HepG2 (cell line): ENCODE measurements around the gene FMNL2. TPM values are rescaled to one million over a fixed set of nuclear protein-coding genes. Genes with fewer than 3 reads are reported as not detected.

ENCODE experiments used
- ARNT2 ChIP-seq: sonication (generic); formaldehyde crosslinking; IDR thresholded peaks from 2 replicates; pipeline ENCODE4 v1.8.0; 2022; ENCODE audit warnings: mild to moderate bottlenecking, low read depth, missing genetic modification reagents, moderate library complexity
- FOXM1 ChIP-seq: sonication (generic); formaldehyde crosslinking; IDR thresholded peaks from 2 replicates; pipeline ENCODE4 v1.5.0; 2020; ENCODE audit warnings: missing genetic modification reagents
- HDAC1 ChIP-seq: sonication (generic); formaldehyde crosslinking; IDR thresholded peaks from 2 replicates; pipeline ENCODE4 v1.5.1; 2020; ENCODE audit warnings: mild to moderate bottlenecking, missing genetic modification reagents
- IRX3 ChIP-seq: sonication (generic); formaldehyde crosslinking; IDR thresholded peaks from 2 replicates; pipeline ENCODE4 v1.8.1; 2023; ENCODE audit warnings: mild to moderate bottlenecking, low read depth, missing genetic modification reagents, borderline replicate concordance
- ISX ChIP-seq: sonication (generic); formaldehyde crosslinking; conservative IDR thresholded peaks from 2 replicates; pipeline ENCODE4 v1.5.0; 2020; ENCODE audit warnings: missing genetic modification reagents
- KDM5B ChIP-seq: sonication (generic); formaldehyde crosslinking; IDR thresholded peaks from 2 replicates; pipeline ENCODE4 v1.4.0; 2020; ENCODE audit warnings: missing genetic modification reagents, mild to moderate bottlenecking, borderline replicate concordance
- MXI1 ChIP-seq: IDR thresholded peaks from 3 replicates; pipeline ENCODE4 v1.6.1; 2012; ENCODE audit warnings: low read depth, low read length, inconsistent platforms, borderline replicate concordance
- NFKBIZ ChIP-seq: IDR thresholded peaks from 2 replicates; pipeline ENCODE4 v1.6.1; 2018; ENCODE audit warnings: missing genetic modification reagents, missing compliant biosample characterization
- PHF21A ChIP-seq: sonication (generic); formaldehyde crosslinking; IDR thresholded peaks from 2 replicates; pipeline ENCODE4 v1.5.0; 2020; ENCODE audit warnings: mild to moderate bottlenecking, missing genetic modification reagents
- RAD51 ChIP-seq: fragments of 450-650 bp; IDR thresholded peaks from 2 replicates; pipeline ENCODE4 v1.6.1; 2016; ENCODE audit warnings: borderline replicate concordance
- RFX3 ChIP-seq: IDR thresholded peaks from 2 replicates; pipeline ENCODE4 v1.6.1; 2016; ENCODE audit warnings: missing biosample characterization, missing genetic modification reagents
- TAF1 ChIP-seq: sonication (generic); formaldehyde crosslinking; IDR thresholded peaks from 2 replicates; pipeline ENCODE4 v1.4.0; 2020; ENCODE audit warnings: missing genetic modification reagents
- ZBTB3 ChIP-seq: sonication (generic); formaldehyde crosslinking; IDR thresholded peaks from 2 replicates; pipeline ENCODE4 v1.4.0; 2020; ENCODE audit warnings: low read depth, mild to moderate bottlenecking, moderate library complexity, missing genetic modification reagents, borderline replicate concordance
- ZBTB7A ChIP-seq: sonication (generic); formaldehyde crosslinking; IDR thresholded peaks from 2 replicates; pipeline ENCODE4 v1.8.0; 2022; ENCODE audit warnings: mild to moderate bottlenecking, missing genetic modification reagents
- ZC3H13 ChIP-seq: sonication (generic); formaldehyde crosslinking; IDR thresholded peaks from 2 replicates; pipeline ENCODE4 v1.8.1; 2023; ENCODE audit warnings: mild to moderate bottlenecking, missing genetic modification reagents, moderate library complexity
- ZNF12 ChIP-seq: sonication (generic); formaldehyde crosslinking; IDR thresholded peaks from 2 replicates; pipeline ENCODE4 v1.5.0; 2020; ENCODE audit warnings: missing genetic modification reagents
- ZNF296 ChIP-seq: sonication (generic); formaldehyde crosslinking; conservative IDR thresholded peaks from 2 replicates; pipeline ENCODE4 v1.5.0; 2020; ENCODE audit warnings: mild to moderate bottlenecking, missing genetic modification reagents
- ZNF589 ChIP-seq: sonication (generic); formaldehyde crosslinking; conservative IDR thresholded peaks from 2 replicates; pipeline ENCODE4 v1.8.0; 2022; ENCODE audit warnings: mild to moderate bottlenecking, moderate library complexity, missing genetic modification reagents
- ZNF709 ChIP-seq: sonication (generic); formaldehyde crosslinking; IDR thresholded peaks from 2 replicates; pipeline ENCODE4 v1.5.0; 2020; ENCODE audit warnings: mild to moderate bottlenecking, missing genetic modification reagents
- ZNF773 ChIP-seq: sonication (generic); formaldehyde crosslinking; IDR thresholded peaks from 2 replicates; pipeline ENCODE4 v1.4.0; 2020; ENCODE audit warnings: missing genetic modification reagents, borderline replicate concordance
- polyA plus RNA-seq, 8 experiments: library from polyadenylated mRNA; depleted of rRNA in 3 of 8; stranded (reverse) in 7 of 8; unstranded in 1 of 8; fragments of >200 nt; fragmentation: Illumina TruSeq in 4 of 8; extraction: Trizol in 4 of 8; gene quantifications; 2 replicates each; pipeline versions ENCODE4 v1.2.1 to v1.2.3, GENCODE V29; 2011 to 2016; ENCODE audit warnings: low read depth in 4 of 8, missing spikeins in 1 of 8, mixed read lengths in 1 of 8; ENCODE audit not compliant: insufficient read depth in 1 of 8
- total RNA-seq, 5 experiments: library from RNA; depleted of rRNA; stranded (reverse); fragments of >200 nt; fragmentation: Illumina TruSeq; extraction: Trizol; gene quantifications; 2 replicates each; pipeline ENCODE4 v1.2.3, GENCODE V29; 2016; ENCODE audit warnings: low read depth in 1 of 5
- TF ChIP-seq, protein P1 (sequence below): sonication (generic); formaldehyde crosslinking; IDR thresholded peaks from 2 replicates; pipeline ENCODE4 v1.8.1; 2023; ENCODE audit warnings: mild to moderate bottlenecking, missing genetic modification reagents, borderline replicate concordance
- TF ChIP-seq, protein P2 (sequence below): sonication (generic); formaldehyde crosslinking; IDR thresholded peaks from 2 replicates; pipeline ENCODE4 v1.4.0; 2020; ENCODE audit warnings: mild to moderate bottlenecking, missing genetic modification reagents, borderline replicate concordance
- TF ChIP-seq, protein P3 (sequence below): sonication (generic); formaldehyde crosslinking; IDR thresholded peaks from 2 replicates; pipeline ENCODE4 v1.9.0; 2022; ENCODE audit warnings: low read depth, missing genetic modification reagents

The FMNL2 gene
- total and polyA plus RNA-seq, 2 of the 13 experiments (the other 11 are each of a cell fraction or from before 2014, with no cell fraction given), result 66.5 to 67.7 TPM

DNA sequence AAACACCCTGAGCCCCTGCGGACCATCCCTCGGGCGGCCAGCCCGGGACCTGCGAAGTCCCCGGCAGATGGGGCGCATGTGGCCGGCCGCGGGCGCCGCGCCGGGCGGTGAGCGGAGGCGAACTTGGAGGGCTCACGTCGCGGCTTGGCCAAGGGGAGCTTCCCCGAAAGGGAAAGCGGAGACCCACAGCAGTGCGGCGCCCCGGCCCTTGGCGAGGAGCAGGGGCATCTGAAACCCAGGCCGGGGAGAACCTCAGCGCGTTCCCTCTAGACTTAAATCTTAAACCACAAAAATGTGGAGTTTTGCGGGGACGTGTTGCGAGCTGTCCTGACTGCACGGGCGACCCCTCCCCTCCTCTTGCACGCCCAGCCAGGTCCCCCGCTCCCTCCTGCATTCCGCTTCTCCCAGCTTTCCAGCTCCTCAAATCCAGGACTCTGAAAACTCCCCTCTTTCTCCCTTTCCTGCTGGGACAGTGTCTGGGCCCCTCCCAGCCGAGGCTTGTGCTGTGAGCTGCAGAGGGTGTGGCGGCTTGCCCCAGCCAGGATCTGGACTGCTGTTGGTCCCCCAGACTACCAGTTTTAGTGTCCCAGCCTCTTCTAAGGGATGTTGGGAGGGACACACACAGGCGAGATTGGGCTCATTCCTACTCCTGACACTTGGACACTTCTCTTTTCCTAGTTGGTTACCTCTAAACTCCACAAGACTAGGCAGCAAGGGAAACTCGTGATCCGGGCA is 1.3 kb downstream of the FMNL2 start (continued):
- TF ChIP-seq ZC3H13 (CRISPR knock-in tag), result peak; percentile 73
- TF ChIP-seq IRX3, result 0 out of 2 replicates have a peak, but pooled peaks have one; percentile 47
- no peak for TF ChIP-seq ZNF296
- no peak for TF ChIP-seq HDAC1 (CRISPR knock-in tag)
- TF ChIP-seq NFKBIZ (CRISPR knock-in tag), result 0 out of 2 replicates have a peak, but pooled peaks have one; percentile 46
- TF ChIP-seq ZNF589, result 0 out of 2 replicates have a peak, but pooled peaks have one; percentile 37
- no peak for TF ChIP-seq RAD51
- peak; percentile 59 for TF ChIP-seq ZBTB7A (CRISPR knock-in tag)
- no peak for TF ChIP-seq RFX3
- TF ChIP-seq ZNF773 (CRISPR knock-in tag), result peak; percentile 53; the same call in 1 of the 2 replicates
- TF ChIP-seq, protein P1, sequence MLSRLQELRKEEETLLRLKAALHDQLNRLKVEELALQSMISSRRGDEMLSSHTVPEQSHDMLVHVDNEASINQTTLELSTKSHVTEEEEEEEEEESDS, result 0 out of 2 replicates have a peak, but pooled peaks have one; percentile 81
- peak; percentile 75; the same call in 1 of the 2 replicates for TF ChIP-seq FOXM1 (CRISPR knock-in tag)
- TF ChIP-seq ISX (CRISPR knock-in tag), result 0 out of 2 replicates have a peak, but pooled peaks have one; percentile 39
- TF ChIP-seq ARNT2 (CRISPR knock-in tag), result peak; percentile 3; the same call in 1 of the 2 replicates
- TF ChIP-seq ZNF709 (CRISPR knock-in tag), result 0 out of 2 replicates have a peak, but pooled peaks have one; percentile 28
- peak; percentile 17 for TF ChIP-seq PHF21A
- peak; percentile 28; the same call in 1 of the 2 replicates for TF ChIP-seq KDM5B
- TF ChIP-seq, protein P2, sequence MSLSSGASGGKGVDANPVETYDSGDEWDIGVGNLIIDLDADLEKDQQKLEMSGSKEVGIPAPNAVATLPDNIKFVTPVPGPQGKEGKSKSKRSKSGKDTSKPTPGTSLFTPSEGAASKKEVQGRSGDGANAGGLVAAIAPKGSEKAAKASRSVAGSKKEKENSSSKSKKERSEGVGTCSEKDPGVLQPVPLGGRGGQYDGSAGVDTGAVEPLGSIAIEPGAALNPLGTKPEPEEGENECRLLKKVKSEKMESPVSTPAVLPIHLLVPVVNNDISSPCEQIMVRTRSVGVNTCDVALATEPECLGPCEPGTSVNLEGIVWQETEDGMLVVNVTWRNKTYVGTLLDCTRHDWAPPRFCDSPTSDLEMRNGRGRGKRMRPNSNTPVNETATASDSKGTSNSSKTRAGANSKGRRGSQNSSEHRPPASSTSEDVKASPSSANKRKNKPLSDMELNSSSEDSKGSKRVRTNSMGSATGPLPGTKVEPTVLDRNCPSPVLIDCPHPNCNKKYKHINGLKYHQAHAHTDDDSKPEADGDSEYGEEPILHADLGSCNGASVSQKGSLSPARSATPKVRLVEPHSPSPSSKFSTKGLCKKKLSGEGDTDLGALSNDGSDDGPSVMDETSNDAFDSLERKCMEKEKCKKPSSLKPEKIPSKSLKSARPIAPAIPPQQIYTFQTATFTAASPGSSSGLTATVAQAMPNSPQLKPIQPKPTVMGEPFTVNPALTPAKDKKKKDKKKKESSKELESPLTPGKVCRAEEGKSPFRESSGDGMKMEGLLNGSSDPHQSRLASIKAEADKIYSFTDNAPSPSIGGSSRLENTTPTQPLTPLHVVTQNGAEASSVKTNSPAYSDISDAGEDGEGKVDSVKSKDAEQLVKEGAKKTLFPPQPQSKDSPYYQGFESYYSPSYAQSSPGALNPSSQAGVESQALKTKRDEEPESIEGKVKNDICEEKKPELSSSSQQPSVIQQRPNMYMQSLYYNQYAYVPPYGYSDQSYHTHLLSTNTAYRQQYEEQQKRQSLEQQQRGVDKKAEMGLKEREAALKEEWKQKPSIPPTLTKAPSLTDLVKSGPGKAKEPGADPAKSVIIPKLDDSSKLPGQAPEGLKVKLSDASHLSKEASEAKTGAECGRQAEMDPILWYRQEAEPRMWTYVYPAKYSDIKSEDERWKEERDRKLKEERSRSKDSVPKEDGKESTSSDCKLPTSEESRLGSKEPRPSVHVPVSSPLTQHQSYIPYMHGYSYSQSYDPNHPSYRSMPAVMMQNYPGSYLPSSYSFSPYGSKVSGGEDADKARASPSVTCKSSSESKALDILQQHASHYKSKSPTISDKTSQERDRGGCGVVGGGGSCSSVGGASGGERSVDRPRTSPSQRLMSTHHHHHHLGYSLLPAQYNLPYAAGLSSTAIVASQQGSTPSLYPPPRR (CRISPR knock-in tag), result no peak
- TF ChIP-seq TAF1 (CRISPR knock-in tag), result peak; percentile 33; the same call in 1 of the 2 replicates
- TF ChIP-seq MXI1, result peak; percentile 47; the same call in 1 of the 3 replicates
- TF ChIP-seq, protein P3, sequence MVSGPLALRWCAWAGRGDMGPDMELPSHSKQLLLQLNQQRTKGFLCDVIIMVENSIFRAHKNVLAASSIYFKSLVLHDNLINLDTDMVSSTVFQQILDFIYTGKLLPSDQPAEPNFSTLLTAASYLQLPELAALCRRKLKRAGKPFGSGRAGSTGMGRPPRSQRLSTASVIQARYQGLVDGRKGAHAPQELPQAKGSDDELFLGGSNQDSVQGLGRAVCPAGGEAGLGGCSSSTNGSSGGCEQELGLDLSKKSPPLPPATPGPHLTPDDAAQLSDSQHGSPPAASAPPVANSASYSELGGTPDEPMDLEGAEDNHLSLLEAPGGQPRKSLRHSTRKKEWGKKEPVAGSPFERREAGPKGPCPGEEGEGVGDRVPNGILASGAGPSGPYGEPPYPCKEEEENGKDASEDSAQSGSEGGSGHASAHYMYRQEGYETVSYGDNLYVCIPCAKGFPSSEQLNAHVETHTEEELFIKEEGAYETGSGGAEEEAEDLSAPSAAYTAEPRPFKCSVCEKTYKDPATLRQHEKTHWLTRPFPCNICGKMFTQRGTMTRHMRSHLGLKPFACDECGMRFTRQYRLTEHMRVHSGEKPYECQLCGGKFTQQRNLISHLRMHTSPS (CRISPR knock-in tag), result peak; percentile 47; the same call in 1 of the 2 replicates
- no peak for TF ChIP-seq ZNF12 (CRISPR knock-in tag)
- peak; percentile 27; the same call in 1 of the 2 replicates for TF ChIP-seq ZBTB3 (CRISPR knock-in tag)
